ENCODE results near the gene APAF1.

APAF1 gene

DNA sequence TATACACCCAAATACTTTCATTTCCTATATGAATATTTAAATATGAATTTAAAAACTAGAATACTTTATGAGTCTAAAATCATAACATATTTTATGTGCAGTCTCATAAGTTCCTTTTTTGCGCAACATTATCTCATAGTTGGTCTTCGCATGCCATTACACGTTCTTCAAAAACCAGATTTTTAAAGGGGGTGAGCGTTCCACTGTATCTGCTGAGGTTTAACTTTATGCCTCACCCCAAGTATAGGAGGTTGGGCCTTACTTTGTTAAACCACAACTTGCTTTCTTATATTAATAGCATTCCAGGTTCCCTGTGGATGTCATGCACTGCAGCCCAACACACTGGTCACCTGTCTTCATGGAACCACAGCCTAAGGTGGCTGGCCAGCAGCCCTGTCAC is 118.6 kb downstream of the APAF1 start:
- no peak for DNase-seq

DNA sequence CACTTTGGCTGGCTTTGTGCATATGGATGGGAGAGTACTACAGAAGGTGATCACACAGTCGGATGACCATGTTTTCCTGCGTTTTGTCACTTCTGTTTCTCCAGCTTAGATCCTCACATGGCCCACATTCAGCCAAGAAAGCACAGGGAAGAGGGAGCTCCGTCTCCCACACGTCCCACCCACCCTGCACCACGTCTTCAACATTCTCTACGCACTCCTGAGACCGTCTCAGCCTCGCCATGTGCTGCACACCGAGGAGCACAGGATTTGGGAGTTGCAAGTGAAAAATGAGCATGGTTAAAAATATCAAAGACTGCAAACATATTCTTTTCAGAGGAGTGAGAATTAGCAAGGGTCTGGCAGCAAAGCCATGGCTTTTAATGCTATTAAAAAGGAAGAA is 122.2 kb downstream of the APAF1 start:
- DNase-seq, result no peak

- DNase-seq, result no peak
These were observed 124.0 kb downstream of the APAF1 start for GRCh38 chr12:98769068-98769467.

- DNase-seq, result no peak
These were observed 125.1 kb downstream of the APAF1 start for GRCh38 chr12:98770230-98770629.

DNA sequence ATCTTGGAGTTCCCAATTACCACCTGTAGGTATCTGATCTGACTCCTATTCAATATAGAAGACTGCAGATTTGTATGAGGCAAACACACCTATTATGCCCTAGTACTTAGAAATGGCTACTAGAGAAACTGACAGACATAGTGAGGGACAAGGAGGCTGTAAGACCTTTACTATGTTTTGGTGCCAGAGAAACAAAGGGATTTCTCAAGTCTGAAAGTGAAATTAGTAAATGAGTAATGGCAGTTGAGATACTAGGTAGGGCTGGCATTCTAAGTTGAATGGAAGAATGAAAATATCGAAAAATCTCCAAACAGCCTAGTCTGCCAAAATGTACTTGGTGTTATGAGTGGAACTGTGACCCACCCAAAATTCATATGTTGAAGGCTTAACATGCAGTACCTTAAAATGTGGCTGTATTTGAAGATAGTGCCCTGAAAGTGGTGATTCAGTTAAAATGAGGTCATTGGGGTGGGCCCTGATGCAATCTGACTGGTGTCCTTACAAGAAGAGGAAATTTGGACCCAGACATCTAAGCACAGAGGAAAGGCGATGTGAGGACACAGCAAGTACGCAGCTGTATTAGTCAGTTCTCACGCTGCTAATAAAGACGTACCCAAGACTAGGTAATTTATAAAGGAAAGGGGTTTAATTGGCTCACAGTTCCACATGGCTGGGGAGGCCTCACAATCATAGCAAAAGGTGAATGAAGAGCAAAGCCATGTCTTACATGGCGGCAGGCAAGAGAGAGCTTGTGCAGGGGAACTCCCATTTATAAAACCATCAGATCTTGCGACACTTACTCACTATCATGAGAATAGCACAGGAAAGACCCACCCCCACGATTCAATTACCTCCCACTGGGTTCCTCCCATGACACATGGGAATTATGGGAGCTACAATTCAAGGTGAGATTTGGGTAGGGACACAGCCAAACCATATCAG is 127.0 kb downstream of the APAF1 start:
- no peak for DNase-seq

- DNase-seq, result no peak
These were observed 127.7 kb downstream of the APAF1 start for GRCh38 chr12:98772818-98773217.

- no peak for DNase-seq
These were observed 135.2 kb downstream of the APAF1 start for GRCh38 chr12:98780261-98780660.

DNA sequence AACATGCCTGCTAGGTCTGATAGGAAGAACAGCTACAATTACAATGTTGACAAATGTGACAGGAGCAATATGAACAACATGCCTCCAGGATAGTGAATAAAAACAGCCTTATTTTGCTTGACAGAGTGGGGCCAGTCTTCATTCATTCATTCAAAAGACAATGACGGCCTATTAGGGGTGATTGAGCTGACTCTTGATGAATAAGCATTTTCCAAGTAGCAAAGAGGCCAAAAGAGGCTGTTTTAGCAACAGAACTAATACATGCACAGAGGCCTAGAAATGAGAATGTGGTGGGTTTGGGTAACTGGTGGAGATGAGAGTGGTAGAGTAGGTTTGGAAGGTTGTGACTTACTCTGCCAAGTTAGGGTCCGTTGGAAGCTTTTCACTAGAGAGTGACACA is 138.3 kb downstream of the APAF1 start:
- DNase-seq, result no peak

Data from NCI-H510A (cell line).